ENCODE data around the gene TPRX1.

Gene TPRX1

GRCh38 chr19:47802521-47803043 is 1.8 kb downstream of the TPRX1 start:
- DNase-seq (ENCODE audit: low read depth): no peak
- TF ChIP-seq, protein P1, sequence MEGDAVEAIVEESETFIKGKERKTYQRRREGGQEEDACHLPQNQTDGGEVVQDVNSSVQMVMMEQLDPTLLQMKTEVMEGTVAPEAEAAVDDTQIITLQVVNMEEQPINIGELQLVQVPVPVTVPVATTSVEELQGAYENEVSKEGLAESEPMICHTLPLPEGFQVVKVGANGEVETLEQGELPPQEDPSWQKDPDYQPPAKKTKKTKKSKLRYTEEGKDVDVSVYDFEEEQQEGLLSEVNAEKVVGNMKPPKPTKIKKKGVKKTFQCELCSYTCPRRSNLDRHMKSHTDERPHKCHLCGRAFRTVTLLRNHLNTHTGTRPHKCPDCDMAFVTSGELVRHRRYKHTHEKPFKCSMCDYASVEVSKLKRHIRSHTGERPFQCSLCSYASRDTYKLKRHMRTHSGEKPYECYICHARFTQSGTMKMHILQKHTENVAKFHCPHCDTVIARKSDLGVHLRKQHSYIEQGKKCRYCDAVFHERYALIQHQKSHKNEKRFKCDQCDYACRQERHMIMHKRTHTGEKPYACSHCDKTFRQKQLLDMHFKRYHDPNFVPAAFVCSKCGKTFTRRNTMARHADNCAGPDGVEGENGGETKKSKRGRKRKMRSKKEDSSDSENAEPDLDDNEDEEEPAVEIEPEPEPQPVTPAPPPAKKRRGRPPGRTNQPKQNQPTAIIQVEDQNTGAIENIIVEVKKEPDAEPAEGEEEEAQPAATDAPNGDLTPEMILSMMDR (IDR thresholded peaks at IDR 0.05; ENCODE audit: low read depth, low read length, missing control alignments): no peak
- in situ Hi-C loops (cut with HindIII; ENCODE audit: low sequenced_read_pairs): no loop called here
- H3K4me3 ChIP-seq (ENCODE audit: low read depth, low read length): no peak overlapping the region

DNA sequence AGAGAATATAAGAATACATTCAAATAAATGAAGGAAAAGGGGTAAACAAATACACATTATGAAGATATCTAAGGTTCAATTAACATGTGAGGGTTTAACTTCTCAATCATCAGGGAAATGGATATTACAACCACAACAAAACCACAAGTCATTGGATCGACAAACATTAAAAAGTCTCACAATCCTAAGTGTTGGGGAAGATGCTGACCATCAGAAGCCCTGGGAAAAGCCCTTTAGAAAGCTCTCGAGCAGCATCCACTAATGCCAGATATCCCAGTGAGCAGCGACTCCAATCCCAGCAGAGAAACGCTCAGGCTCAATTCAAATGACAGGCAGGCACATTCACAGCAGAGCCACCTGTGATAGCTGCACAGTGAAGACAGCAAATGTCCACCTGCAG is 3.1 kb downstream of the TPRX1 start:
- TF ChIP-seq, protein P1 (IDR thresholded peaks at IDR 0.05; ENCODE audit: low read depth, low read length, missing control alignments): no peak
- no peak overlapping the region for H3K4me3 ChIP-seq (ENCODE audit: low read depth, low read length)
- in situ Hi-C loops (cut with HindIII; ENCODE audit: low sequenced_read_pairs): no loop called here
- no peak for DNase-seq (ENCODE audit: low read depth)

DNA sequence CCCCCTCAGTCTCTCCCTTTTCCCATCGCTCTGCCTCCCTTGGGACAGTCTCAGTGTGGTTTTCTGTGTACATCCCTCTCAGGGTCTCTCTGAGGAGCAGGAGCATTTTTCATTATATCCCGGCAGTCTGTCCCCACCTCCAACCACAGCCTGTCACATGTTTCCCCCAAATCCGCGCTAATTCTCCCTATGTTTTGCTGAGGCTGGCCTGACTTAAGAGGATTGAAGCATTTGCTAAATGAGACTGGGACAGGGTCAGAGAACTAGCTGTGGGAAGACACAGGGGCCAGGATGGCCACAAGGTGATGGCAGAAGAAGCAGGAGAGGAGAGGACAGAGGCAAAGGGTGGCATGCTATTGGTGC is 5.5 kb downstream of the TPRX1 start:
- DNase-seq (ENCODE audit: low read depth): no peak
- in situ Hi-C loops (cut with HindIII; ENCODE audit: low sequenced_read_pairs): no loop called here
- no peak overlapping the region for H3K4me3 ChIP-seq (ENCODE audit: low read depth, low read length)
- TF ChIP-seq, protein P1 (IDR thresholded peaks at IDR 0.05; ENCODE audit: low read depth, low read length, missing control alignments): no peak

GRCh38 chr19:47797996-47798903 is 6.1 kb downstream of the TPRX1 start:
- TF ChIP-seq, protein P1 (IDR thresholded peaks at IDR 0.05; ENCODE audit: low read depth, low read length, missing control alignments): no peak
- no peak for DNase-seq (ENCODE audit: low read depth)
- in situ Hi-C loops (cut with HindIII; ENCODE audit: low sequenced_read_pairs): no loop called here
- H3K4me3 ChIP-seq (ENCODE audit: low read depth, low read length): no peak overlapping the region

GRCh38 chr19:47796785-47797184 is 7.6 kb downstream of the TPRX1 start:
- DNase-seq (ENCODE audit: low read depth): no peak
- in situ Hi-C loops (cut with HindIII; ENCODE audit: low sequenced_read_pairs): no loop called here
- no peak overlapping the region for H3K4me3 ChIP-seq (ENCODE audit: low read depth, low read length)
- TF ChIP-seq, protein P1 (IDR thresholded peaks at IDR 0.05; ENCODE audit: low read depth, low read length, missing control alignments): no peak

GRCh38 chr19:47794526-47794925 is 9.8 kb downstream of the TPRX1 start:
- in situ Hi-C loops (cut with HindIII; ENCODE audit: low sequenced_read_pairs): no loop called here
- no peak for DNase-seq (ENCODE audit: low read depth)
- TF ChIP-seq, protein P1 (IDR thresholded peaks at IDR 0.05; ENCODE audit: low read depth, low read length, missing control alignments): no peak
- H3K4me3 ChIP-seq (ENCODE audit: low read depth, low read length): no peak overlapping the region

Measured in astrocyte of the cerebellum (primary cell).